Testis (tissue), 3 donors: ENCODE results near the gene MIF4GD. TPM values are rescaled to one million over a fixed set of nuclear protein-coding genes. Genes with fewer than 3 reads are reported as not detected.

Experiments used
- DNase-seq: peaks from one replicate; pipeline ENCODE4 v3.0.0-alpha.2; 2019
- H3K27ac ChIP-seq, 2 donors: fragments of 200-600 bp; sonication (generic); one replicate each; pipeline ENCODE4 v1.5.1; 2019
- H3K27me3 ChIP-seq: fragments of 200-600 bp; sonication (generic); one replicate; pipeline ENCODE4 v1.5.1; 2019
- H3K36me3 ChIP-seq: fragments of 200-600 bp; sonication (generic); one replicate; pipeline ENCODE4 v1.5.1; 2017; ENCODE audit warnings: low read depth; ENCODE audit errors: missing control alignments
- H3K4me1 ChIP-seq: fragments of 200-600 bp; sonication (generic); one replicate; pipeline ENCODE4 v1.5.1; 2019
- H3K4me3 ChIP-seq, 2 donors: fragments of 200-600 bp; sonication (generic); one replicate each; pipeline ENCODE4 v1.5.1; 2017 to 2019
- H3K9me3 ChIP-seq: fragments of 200-600 bp; sonication (generic); one replicate; pipeline ENCODE4 v1.5.1; 2017
- CTCF ChIP-seq, 3 experiments: fragments of 450-650 bp in 2 of 3; fragments of 200-600 bp in 1 of 3; sonication (generic) in 1 of 3; IDR thresholded peaks; one replicate each; pipeline ENCODE4 v1.5.1; 2016 to 2019; ENCODE audit warnings: antibody characterized with exemption in 3 of 3, mild to moderate bottlenecking in 2 of 3, moderate library complexity in 1 of 3
- POLR2A ChIP-seq: fragments of 450-650 bp; IDR thresholded peaks from one replicate; pipeline ENCODE4 v1.6.1; 2017; ENCODE audit warnings: antibody characterized with exemption, mild to moderate bottlenecking, moderate library complexity
- WGBS, 2 donors: methylation state at CpG; one replicate each; pipeline ENCODE4 v1.1.5; 2018; 5-methylcytosine and 5-hydroxymethylcytosine counted together
- intact Hi-C: fragments of 100-400 bp; cut with DNase I; formaldehyde crosslinking; loops from one replicate; pipeline ENCODE4 v1.15.1; 2023; ENCODE audit warnings: low total_unique reads
- polyA plus RNA-seq: library from polyadenylated mRNA; stranded (reverse); fragments of 350-450 nt; fragmentation: Illumina TruSeq; extraction: RNeasy Lipid Tissue Mini Kit (QIAGEN cat#74804); gene quantifications from one replicate; pipeline ENCODE4 v1.2.3, GENCODE V29; 2014; ENCODE audit warnings: low read depth, low replicate concordance; ENCODE audit not compliant: insufficient read depth
- total RNA-seq, 2 donors: library from RNA; depleted of rRNA; stranded (reverse); fragments of >200 nt; gene quantifications; one replicate each; pipeline ENCODE4 v1.2.3, GENCODE V29; 2016

The MIF4GD gene
- total and polyA plus RNA-seq, 3 donors from 2014 or later = 34.5 to 37.1 (median 35.3) TPM

GRCh38 chr17:75308732-75309629 lies 38.0 kb upstream of the MIF4GD start:
- no peak for DNase-seq
- Histone ChIP-seq H3K27ac (no peak overlapping the region), H3K36me3 (no peaks in the 10 kb centered on the region), H3K9me3 (no peaks in the 10 kb centered on the region), H3K4me3 (no peak overlapping the region), H3K27me3 (no peaks in the 10 kb centered on the region), H3K4me1 (no peaks in the 10 kb centered on the region)
- intact Hi-C loops = no loop called here
- TF ChIP-seq POLR2A (no peak), CTCF (IDR thresholded peaks at IDR 0.05) (no peak)
- WGBS, 2 donors = 68 to 85% methylated on average over 17 to 20 of the region's 20 CpGs

GRCh38 chr17:75307957-75308731 lies 37.1 kb upstream of the MIF4GD start:
- no peak for TF ChIP-seq POLR2A
- no peak for TF ChIP-seq CTCF (IDR thresholded peaks at IDR 0.05)
- no peak for DNase-seq
- no peak overlapping the region for H3K27ac ChIP-seq
- no peaks in the 10 kb centered on the region for H3K27me3 ChIP-seq
- no peaks in the 10 kb centered on the region for H3K9me3 ChIP-seq
- H3K4me1 ChIP-seq = no peaks in the 10 kb centered on the region
- intact Hi-C loops = no loop called here
- no peaks in the 10 kb centered on the region for H3K36me3 ChIP-seq
- H3K4me3 ChIP-seq = no peak overlapping the region
- 85 to 89% methylated on average over 12 to 13 of the region's 13 CpGs for WGBS, 2 donors

- no peak overlapping the region for H3K27ac ChIP-seq
- TF ChIP-seq CTCF (IDR thresholded peaks at IDR 0.05) (no peak), POLR2A (no peak)
- WGBS, 2 donors = 87 to 89% methylated on average over 16 to 17 of the region's 17 CpGs
- intact Hi-C loops = no loop called here
- no peaks in the 10 kb centered on the region for H3K4me1 ChIP-seq
- H3K27me3 ChIP-seq = no peaks in the 10 kb centered on the region
- no peak for DNase-seq
- H3K9me3 ChIP-seq = no peaks in the 10 kb centered on the region
- no peaks in the 10 kb centered on the region for H3K36me3 ChIP-seq
- H3K4me3 ChIP-seq = no peak overlapping the region
Observed at GRCh38 chr17:75301502-75302206, 30.6 kb upstream of the MIF4GD start.

- peaks cover under 1% of the 10 kb centered on the region for H3K4me1 ChIP-seq
- no peak for DNase-seq
- intact Hi-C loops = no loop called here
- no peak overlapping the region for H3K27ac ChIP-seq
- no peaks in the 10 kb centered on the region for H3K27me3 ChIP-seq
- WGBS, 2 donors = 77 to 83% methylated on average over 9 of the region's 9 CpGs
- H3K4me3 ChIP-seq = no peak overlapping the region
- H3K9me3 ChIP-seq = no peaks in the 10 kb centered on the region
- TF ChIP-seq CTCF (IDR thresholded peaks at IDR 0.05) = no peak
- TF ChIP-seq POLR2A = no peak
- no peaks in the 10 kb centered on the region for H3K36me3 ChIP-seq
Observed at GRCh38 chr17:75301049-75301448, 30.0 kb upstream of the MIF4GD start.
